Smooth muscle cell of trachea (primary cell): ENCODE measurements around the gene KRTAP29-1. TPM values are rescaled to one million over a fixed set of nuclear protein-coding genes. Genes with fewer than 3 reads are reported as not detected.

Source experiments
- total RNA-seq: library from RNA; depleted of rRNA; stranded (reverse); fragments of >200 nt; gene quantifications from 2 replicates; pipeline ENCODE4 v1.2.1, GENCODE V29; 2014

KRTAP29-1 gene, protein sequence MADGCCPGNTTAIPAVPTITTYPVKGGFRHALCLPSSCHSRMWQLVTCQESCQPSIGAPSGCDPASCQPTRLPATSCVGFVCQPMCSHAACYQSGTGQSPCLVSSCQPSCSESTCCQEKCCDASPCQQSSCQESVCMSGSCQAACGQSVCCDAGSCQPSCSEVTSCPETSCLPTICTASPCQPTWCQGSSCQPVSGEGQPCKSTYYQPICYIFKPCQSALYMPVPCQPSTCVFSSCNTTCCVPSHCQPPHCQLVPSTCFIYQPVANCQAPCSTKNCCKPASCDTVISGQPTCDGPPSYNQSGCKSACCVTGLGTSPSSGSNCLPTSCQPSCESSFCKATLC
- not detected in 2 replicates for total RNA-seq

DNA sequence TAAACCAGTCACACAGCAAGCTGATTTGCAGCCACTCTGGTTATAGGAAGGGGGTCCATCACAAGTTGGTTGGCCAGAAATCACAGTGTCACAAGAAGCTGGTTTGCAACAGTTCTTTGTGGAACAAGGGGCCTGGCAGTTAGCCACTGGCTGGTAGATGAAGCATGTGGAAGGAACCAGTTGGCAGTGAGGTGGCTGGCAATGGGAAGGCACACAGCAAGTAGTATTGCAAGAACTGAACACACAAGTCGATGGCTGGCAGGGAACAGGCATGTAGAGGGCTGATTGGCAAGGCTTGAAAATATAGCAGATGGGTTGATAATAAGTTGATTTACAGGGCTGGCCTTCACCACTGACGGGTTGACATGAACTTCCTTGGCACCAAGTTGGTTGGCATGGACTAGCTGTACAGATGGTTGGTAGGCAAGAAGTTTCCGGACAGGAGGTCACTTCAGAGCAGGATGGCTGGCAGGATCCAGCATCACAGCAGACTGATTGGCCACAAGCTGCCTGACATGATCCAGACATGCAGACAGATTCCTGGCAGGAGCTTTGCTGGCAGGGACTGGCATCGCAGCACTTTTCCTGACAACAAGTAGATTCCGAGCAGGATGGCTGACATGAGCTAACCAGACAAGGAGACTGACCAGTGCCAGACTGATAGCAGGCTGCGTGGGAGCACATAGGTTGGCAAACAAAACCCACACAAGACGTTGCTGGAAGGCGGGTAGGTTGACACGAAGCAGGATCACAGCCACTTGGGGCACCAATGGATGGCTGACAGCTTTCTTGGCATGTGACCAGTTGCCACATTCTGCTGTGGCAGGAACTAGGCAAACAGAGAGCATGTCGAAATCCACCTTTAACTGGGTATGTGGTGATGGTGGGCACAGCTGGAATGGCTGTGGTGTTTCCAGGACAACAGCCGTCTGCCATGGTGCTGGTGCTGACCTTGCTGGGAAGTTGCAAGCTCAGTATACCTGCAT is at the start of gene KRTAP29-1:
Gene KRTAP29-1, minus strand, starts transcription at position 936 of the 986 bp plus-strand sequence. Its CDS starts 0 bp downstream, at position 936.

DNA sequence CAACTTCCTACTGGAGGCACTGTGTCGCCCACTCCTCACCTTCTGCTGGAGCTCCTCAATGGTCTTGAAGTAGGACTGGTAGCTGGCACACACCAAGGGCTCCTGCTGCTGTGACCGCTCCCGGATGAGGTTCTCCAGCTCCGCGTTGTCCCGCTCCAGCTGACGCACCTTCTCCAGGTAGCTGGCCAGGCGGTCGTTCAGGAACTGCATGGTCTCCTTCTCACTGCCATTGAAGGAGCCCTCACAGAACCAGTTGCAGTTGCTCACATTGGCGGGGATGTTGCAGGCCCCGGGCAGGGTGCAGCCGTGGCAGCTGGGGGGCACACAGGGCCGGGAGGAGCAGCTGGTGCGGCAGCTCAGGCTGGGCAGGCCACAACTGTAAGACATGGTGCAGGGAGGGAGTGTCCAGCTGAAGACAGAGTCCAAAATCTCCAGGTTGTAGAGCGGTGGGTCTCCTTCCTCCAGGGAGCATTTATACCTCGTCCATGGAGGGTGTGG is 47.8 kb upstream of the KRTAP29-1 start, which contains the start of gene KRT33A:
Gene KRT33A, minus strand, starts transcription at position 448 of the 498 bp plus-strand sequence. Its CDS starts 61 bp downstream, at position 387.

DNA sequence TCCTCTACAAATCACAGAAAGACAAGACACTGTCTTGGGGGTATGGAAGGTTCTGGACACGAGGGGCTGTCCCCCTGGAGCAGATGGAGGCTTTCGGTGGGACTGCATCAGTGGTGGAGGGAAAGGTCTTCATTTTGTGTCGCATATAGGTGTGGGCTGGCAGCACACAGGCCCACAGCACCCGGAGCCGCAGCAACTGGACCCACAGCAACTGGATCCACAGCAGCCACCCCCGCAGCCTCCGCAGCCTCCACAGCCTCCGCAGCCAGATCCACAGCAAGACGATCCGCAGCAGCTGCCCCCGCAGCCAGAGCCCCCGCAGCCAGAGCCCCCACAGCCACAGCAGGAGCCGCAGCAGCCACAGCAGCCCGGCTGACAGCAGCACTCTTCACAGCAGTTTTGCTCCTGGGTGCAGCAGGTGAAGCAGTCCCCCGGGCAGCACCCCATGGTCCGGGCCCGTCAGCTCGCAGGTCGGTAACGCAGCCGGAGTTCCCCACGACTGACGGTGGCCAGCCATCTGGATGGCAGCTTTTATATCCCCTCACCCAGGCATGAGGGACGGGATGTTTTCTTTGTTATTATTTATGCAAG is 12.6 kb upstream of the KRTAP29-1 start, which contains the start of gene KRTAP17-1:
Gene KRTAP17-1, minus strand, starts transcription at position 507 of the 591 bp plus-strand sequence. Its CDS starts 60 bp downstream, at position 447.

DNA sequence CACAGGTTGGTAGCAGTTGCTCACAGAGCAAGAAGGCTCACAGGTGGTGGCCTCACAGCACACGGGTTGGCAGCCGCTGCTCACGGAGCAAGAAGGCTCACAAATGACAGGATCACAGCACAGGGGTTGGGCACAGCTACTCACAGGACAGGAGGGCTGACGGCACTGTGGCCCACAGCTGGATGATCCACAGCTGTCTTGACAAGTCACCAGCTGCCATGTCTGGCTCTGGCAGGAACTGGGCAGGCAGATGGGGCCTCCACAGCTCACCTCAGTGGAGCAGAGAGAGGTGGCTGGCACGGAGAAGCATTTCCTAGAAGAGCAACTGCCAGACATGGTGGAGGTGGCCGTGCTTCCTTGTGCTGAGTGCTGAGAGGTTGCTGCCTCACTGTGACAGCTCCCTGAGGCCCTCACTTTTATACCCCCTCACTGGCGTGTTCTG is 6.3 kb upstream of the KRTAP29-1 start, which contains the start of gene KRTAP16-1:
Gene KRTAP16-1, minus strand, starts transcription at position 392 of the 442 bp plus-strand sequence. Its CDS starts 56 bp downstream, at position 336.

DNA sequence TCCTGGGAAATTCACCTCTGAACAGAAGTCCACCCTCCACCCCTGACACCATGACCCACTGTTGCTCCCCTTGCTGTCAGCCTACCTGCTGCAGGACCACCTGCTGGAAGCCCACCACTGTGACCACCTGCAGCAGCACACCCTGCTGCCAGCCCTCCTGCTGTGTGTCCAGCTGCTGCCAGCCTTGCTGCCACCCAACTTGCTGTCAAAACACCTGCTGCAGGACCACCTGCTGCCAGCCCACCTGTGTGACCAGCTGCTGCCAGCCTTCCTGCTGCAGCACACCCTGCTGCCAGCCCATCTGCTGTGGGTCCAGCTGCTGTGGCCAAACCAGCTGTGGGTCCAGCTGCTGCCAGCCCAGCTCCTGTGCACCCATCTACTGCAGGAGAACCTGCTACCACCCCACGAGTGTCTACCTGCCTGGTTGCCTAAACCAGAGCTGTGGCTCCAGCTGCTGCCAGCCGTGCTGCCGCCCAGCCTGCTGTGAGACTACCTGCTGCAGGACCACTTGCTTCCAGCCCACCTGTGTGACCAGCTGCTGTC is 26.9 kb downstream of the KRTAP29-1 start, which contains the start of gene KRTAP9-7:
Gene KRTAP9-7, plus strand, starts transcription at position 51 of the 543 bp plus-strand sequence. Its CDS starts 0 bp downstream, at position 51.

DNA sequence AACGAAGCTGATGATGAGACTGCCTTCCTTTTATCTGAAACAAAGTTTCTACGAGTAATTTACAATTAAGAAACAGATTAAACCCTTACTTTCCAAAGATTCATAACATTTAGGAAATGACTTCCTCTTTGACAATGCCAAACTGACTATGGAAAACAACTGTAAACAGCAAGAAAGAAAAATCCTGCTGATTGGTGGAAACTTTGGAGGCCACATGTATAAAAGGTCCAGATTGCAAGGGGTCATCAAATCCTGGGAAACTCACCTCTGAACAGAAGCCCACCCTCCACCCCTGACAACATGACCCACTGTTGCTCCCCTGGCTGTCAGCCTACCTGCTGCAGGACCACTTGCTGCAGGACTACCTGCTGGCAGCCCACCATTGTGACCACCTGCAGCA is 37.6 kb downstream of the KRTAP29-1 start, which contains the start of gene KRTAP9-6:
Gene KRTAP9-6, plus strand, starts transcription at position 301 of the 400 bp plus-strand sequence. Its CDS starts 0 bp downstream, at position 301.

DNA sequence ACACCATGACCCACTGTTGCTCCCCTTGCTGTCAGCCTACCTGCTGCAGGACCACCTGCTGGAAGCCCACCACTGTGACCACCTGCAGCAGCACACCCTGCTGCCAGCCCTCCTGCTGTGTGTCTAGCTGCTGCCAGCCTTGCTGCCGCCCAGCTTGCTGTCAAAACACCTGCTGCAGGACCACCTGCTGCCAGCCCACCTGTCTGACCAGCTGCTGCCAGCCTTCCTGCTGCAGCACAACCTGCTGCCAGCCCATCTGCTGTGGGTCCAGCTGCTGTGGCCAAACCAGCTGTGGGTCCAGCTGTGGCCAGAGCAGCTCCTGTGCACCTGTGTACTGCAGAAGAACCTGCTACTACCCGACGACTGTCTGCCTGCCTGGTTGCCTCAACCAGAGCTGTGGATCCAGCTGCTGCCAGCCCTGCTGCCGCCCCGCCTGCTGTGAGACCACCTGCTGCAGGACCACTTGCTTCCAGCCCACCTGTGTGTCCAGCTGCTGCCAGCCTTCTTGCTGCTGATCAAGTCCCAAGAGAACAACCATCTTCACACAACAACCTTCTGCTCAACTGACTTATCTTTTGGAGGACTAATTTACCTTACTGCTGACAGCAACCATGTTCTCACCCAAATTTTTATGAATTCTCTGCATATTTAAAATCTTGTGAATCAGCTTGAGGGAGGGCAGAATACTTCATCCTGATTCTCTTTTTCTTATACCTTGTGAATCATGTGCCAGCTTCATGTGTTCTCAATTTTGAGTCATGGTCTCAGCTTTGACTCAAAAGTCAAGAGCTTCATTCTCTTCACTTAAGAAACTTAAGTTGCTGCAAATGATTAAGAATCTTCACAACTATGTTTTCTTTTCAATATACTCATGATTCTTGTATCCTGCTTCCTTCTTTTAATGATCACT is 47.0 kb downstream of the KRTAP29-1 start, which contains the start of gene KRTAP9-9:
Gene KRTAP9-9, plus strand, starts transcription at position 4 of the 910 bp plus-strand sequence.

Other genes with a start within 250 kb of the KRTAP29-1 start
- gene KRTAP2-2, start 247.6 kb downstream of the KRTAP29-1 start, total RNA-seq, result not detected in 2 replicates
- gene KRTAP2-3, start 242.7 kb downstream of the KRTAP29-1 start, total RNA-seq, result not detected in 2 replicates
- gene KRTAP2-4, start 237.0 kb downstream of the KRTAP29-1 start, total RNA-seq, result not detected in 2 replicates
- not detected in 2 replicates for gene KRTAP4-7, start 218.7 kb downstream of the KRTAP29-1 start, total RNA-seq
- not detected in 2 replicates for gene KRTAP4-8, start 204.7 kb downstream of the KRTAP29-1 start, total RNA-seq
- gene KRTAP4-16, start 200.6 kb downstream of the KRTAP29-1 start, total RNA-seq, result not detected in 2 replicates
- gene KRTAP4-9, start 197.5 kb downstream of the KRTAP29-1 start, total RNA-seq, result not detected in 2 replicates
- gene KRTAP4-11, start 184.5 kb downstream of the KRTAP29-1 start, total RNA-seq, result not detected in 2 replicates
- not detected in 2 replicates for gene KRTAP4-12, start 178.7 kb downstream of the KRTAP29-1 start, total RNA-seq
- not detected in 2 replicates for gene KRTAP4-6, start 162.3 kb downstream of the KRTAP29-1 start, total RNA-seq
- gene KRTAP4-5, start 153.0 kb downstream of the KRTAP29-1 start, total RNA-seq, result not detected in 2 replicates
- gene KRTAP4-4, start 142.1 kb downstream of the KRTAP29-1 start, total RNA-seq, result not detected in 2 replicates
- not detected in 2 replicates for gene KRTAP4-3, start 134.6 kb downstream of the KRTAP29-1 start, total RNA-seq
- gene KRTAP4-2, start 124.6 kb downstream of the KRTAP29-1 start, total RNA-seq, result not detected in 2 replicates
- gene KRTAP4-1, start 117.9 kb downstream of the KRTAP29-1 start, total RNA-seq, result not detected in 2 replicates
- not detected in 2 replicates for gene KRTAP9-1, start 113.0 kb downstream of the KRTAP29-1 start, total RNA-seq
- not detected in 2 replicates for gene KRTAP9-2, start 76.2 kb downstream of the KRTAP29-1 start, total RNA-seq
- not detected in 2 replicates for gene KRTAP9-3, start 70.4 kb downstream of the KRTAP29-1 start, total RNA-seq
- not detected in 2 replicates for gene KRTAP9-8, start 64.9 kb downstream of the KRTAP29-1 start, total RNA-seq
- not detected in 2 replicates for gene KRTAP9-4, start 53.2 kb downstream of the KRTAP29-1 start, total RNA-seq
- gene KRTAP9-9, start 47.5 kb downstream of the KRTAP29-1 start, total RNA-seq, result not detected in 2 replicates
- not detected in 2 replicates for gene KRTAP9-6, start 37.5 kb downstream of the KRTAP29-1 start, total RNA-seq
- not detected in 2 replicates for gene KRTAP9-7, start 27.2 kb downstream of the KRTAP29-1 start, total RNA-seq
- gene KRTAP16-1, start 6.5 kb upstream of the KRTAP29-1 start, total RNA-seq, result not detected in 2 replicates
- gene KRTAP17-1, start 12.9 kb upstream of the KRTAP29-1 start, total RNA-seq, result not detected in 2 replicates
- not detected in 2 replicates for gene KRT33A, start 48.0 kb upstream of the KRTAP29-1 start, total RNA-seq
- not detected in 2 replicates for gene KRT33B, start 67.0 kb upstream of the KRTAP29-1 start, total RNA-seq
- 0.17 TPM in 1 of 2 replicates, not detected in the other for gene KRT34, start 79.5 kb upstream of the KRTAP29-1 start, total RNA-seq
- not detected in 2 replicates for gene KRT31, start 94.8 kb upstream of the KRTAP29-1 start, total RNA-seq
- gene KRT37, start 121.7 kb upstream of the KRTAP29-1 start, total RNA-seq, result not detected in 2 replicates
- not detected in 2 replicates for gene KRT38, start 138.1 kb upstream of the KRTAP29-1 start, total RNA-seq
- gene KRT32, start 164.5 kb upstream of the KRTAP29-1 start, total RNA-seq, result not detected in 2 replicates
- gene KRT35, start 178.3 kb upstream of the KRTAP29-1 start, total RNA-seq, result not detected in 2 replicates
- gene KRT36, start 187.1 kb upstream of the KRTAP29-1 start, total RNA-seq, result not detected in 2 replicates
- 0.15 TPM in 1 of 2 replicates, not detected in the other for gene KRT13, start 202.8 kb upstream of the KRTAP29-1 start, total RNA-seq
- gene KRT15, start 216.0 kb upstream of the KRTAP29-1 start, total RNA-seq, result 0.66 and 2.9 TPM in 2 replicates
- gene KRT19, start 225.5 kb upstream of the KRTAP29-1 start, total RNA-seq, result 21.1 and 42.7 TPM in 2 replicates